GM11168 (cell line): ENCODE data around the gene CNGA1.

Experiments
- in situ Hi-C: fragments of 300-500 bp; cut with MboI; formaldehyde crosslinking; loops from one replicate; pipeline ENCODE4 v1.12.0; 2022; ENCODE audit warnings: low sequenced_read_pairs; ENCODE audit not compliant: unreplicated experiment

Gene CNGA1

GRCh38 chr4:47914220-47914925, 102.1 kb downstream of the CNGA1 start, which contains the start of gene NFXL1:
TSS of gene NFXL1 (minus strand) at chr4:47914583. CDS start at chr4:47914203, 380 bp downstream.
- in situ Hi-C loops = no loop called here

GRCh38 chr4:47913861-47914219, 102.6 kb downstream of the CNGA1 start:
- in situ Hi-C loops = no loop called here

- in situ Hi-C loops = no loop called here
Observed at GRCh38 chr4:47913330-47913729, 103.2 kb downstream of the CNGA1 start.

- in situ Hi-C loops = no loop called here
Observed at GRCh38 chr4:47907089-47907646, 109.3 kb downstream of the CNGA1 start.

- in situ Hi-C loops = no loop called here
Observed at GRCh38 chr4:47899639-47900038, 116.8 kb downstream of the CNGA1 start.

- in situ Hi-C loops = no loop called here
Observed at GRCh38 chr4:47891928-47892327, 124.6 kb downstream of the CNGA1 start.
